GM12878 (cell line): ENCODE results near the gene CENPP. TPM values are rescaled to one million over a fixed set of nuclear protein-coding genes. Genes with fewer than 3 reads are reported as not detected.

Experiments used
- ATAC-seq: fragments of 200-7000 bp; cut with Tn5 transposase; 3 replicates; pipeline ENCODE4 v1.9.1; 2020; ENCODE audit warnings: mild to moderate bottlenecking, moderate library complexity
- BruUV-seq: library from RNA; stranded (reverse); fragments of 400-500 nt; replicated peaks from 2 replicates; lab custom pipeline; 2021; lab: Mats Ljungman, UMichigan
- CTCF ChIA-PET: fragments of 300-600 bp; sonication (Branson Sonifier 250); formaldehyde crosslinking; extraction: SDS; loops from one replicate; lab custom pipeline; 2021; ENCODE audit warnings: inconsistent platforms; lab: Yijun Ruan, JAX
- POLR2A ChIA-PET: fragments of 350-600 bp; formaldehyde crosslinking; extraction: SDS; loops from one replicate; lab custom pipeline; 2021; ENCODE audit warnings: inconsistent platforms; lab: Charles Lee
- RAD21 ChIA-PET: fragments of 300-600 bp; sonication (Branson Sonifier 250); formaldehyde crosslinking; loops from one replicate; lab custom pipeline; 2023; ENCODE audit warnings: antibody characterized with exemption; ENCODE audit not compliant: unreplicated experiment; lab: Charles Lee
- SMC1A ChIA-PET: fragments of 300-600 bp; sonication (Branson Sonifier 250); formaldehyde crosslinking; loops from one replicate; lab custom pipeline; 2023; ENCODE audit not compliant: unreplicated experiment, uncharacterized antibody; lab: Charles Lee
- DNase-seq: peaks from one replicate; pipeline ENCODE4 v3.0.0-alpha.2; 2011; ENCODE audit warnings: low read depth, low spot score
- FAIRE-seq: peaks from 3 replicates; lab custom pipeline; 2011; peaks lifted over from hg19 to GRCh38; lab: Jason Lieb, UNC
- H2AFZ ChIP-seq: 2 replicates; pipeline ENCODE4 v1.6.0; 2011; ENCODE audit warnings: low read depth, low read length, control low read depth; ENCODE audit not compliant: control insufficient read depth
- H3K27ac ChIP-seq: 2 replicates; pipeline ENCODE4 v1.5.1; 2011; ENCODE audit warnings: control low read depth; ENCODE audit not compliant: control insufficient read depth, insufficient read depth
- H3K27me3 ChIP-seq, 2 experiments: replicated peaks in 1 of 2; 2 replicates each; pipeline versions ENCODE4 v1.6.0 to v1.6.1; 2011; ENCODE audit warnings: low read length in 1 of 2; ENCODE audit not compliant: control insufficient read depth in 2 of 2, insufficient read depth in 2 of 2
- H3K36me3 ChIP-seq, 2 experiments: 2 replicates each; pipeline ENCODE4 v1.5.1; 2011; ENCODE audit warnings: low read length in 1 of 2; ENCODE audit not compliant: control insufficient read depth in 2 of 2, insufficient read depth in 2 of 2
- H3K4me1 ChIP-seq: 2 replicates; pipeline ENCODE4 v1.6.1; 2011; ENCODE audit warnings: mild to moderate bottlenecking, low read length, moderate library complexity, mixed read lengths; ENCODE audit not compliant: control insufficient read depth, insufficient read depth
- H3K4me2 ChIP-seq: 2 replicates; pipeline ENCODE4 v1.6.0; 2011; ENCODE audit warnings: control low read depth; ENCODE audit not compliant: control insufficient read depth, insufficient read depth
- H3K4me3 ChIP-seq: fragments of 200-600 bp; sonication (generic); 2 replicates; pipeline ENCODE4 v1.5.1; 2016
- H3K79me2 ChIP-seq: 2 replicates; pipeline ENCODE4 v1.6.0; 2011; ENCODE audit warnings: low read length; ENCODE audit not compliant: control insufficient read depth, insufficient read depth
- H3K9ac ChIP-seq: 2 replicates; pipeline ENCODE4 v1.8.0; 2011; ENCODE audit warnings: low read length, control low read depth, mixed read lengths; ENCODE audit not compliant: control insufficient read depth, insufficient read depth
- H3K9me3 ChIP-seq: replicated peaks from 3 replicates; pipeline ENCODE4 v1.5.1; 2011; ENCODE audit warnings: mild to moderate bottlenecking, low read length; ENCODE audit not compliant: control insufficient read depth, insufficient read depth
- H4K20me1 ChIP-seq: 2 replicates; pipeline ENCODE4 v1.6.0; 2011; ENCODE audit not compliant: control insufficient read depth, insufficient read depth
- HDAC2 ChIP-seq: fragments of 200-600 bp; sonication (generic); IDR thresholded peaks from 2 replicates; pipeline ENCODE4 v1.6.1; 2017
- MTA3 ChIP-seq: IDR thresholded peaks from 2 replicates; pipeline ENCODE4 v1.6.1; 2012; ENCODE audit warnings: low read length, inconsistent platforms, borderline replicate concordance
- MYB ChIP-seq: fragments of 150-350 bp; IDR thresholded peaks from 2 replicates; pipeline ENCODE4 v1.6.1; 2014; ENCODE audit warnings: mild to moderate bottlenecking, low read depth, low read length, borderline replicate concordance
- SRF ChIP-seq, 2 experiments: IDR thresholded peaks; 2 replicates each; pipeline ENCODE4 v1.6.1; 2011; ENCODE audit warnings: low read depth in 2 of 2, low read length in 2 of 2, mild to moderate bottlenecking in 1 of 2, moderate library complexity in 1 of 2
- ZNF622 ChIP-seq: fragments of 450-650 bp; IDR thresholded peaks from 2 replicates; pipeline ENCODE4 v1.6.1; 2017; ENCODE audit warnings: mild to moderate bottlenecking, inconsistent platforms
- WGBS: methylation state at CpG from one replicate; pipeline ENCODE4 v1.1.6; 2016; ENCODE audit warnings: low lambda C conversion rate; ENCODE audit not compliant: insufficient replicate concordance, insufficient coverage; ENCODE audit errors: missing lambda C conversion rate; 5-methylcytosine and 5-hydroxymethylcytosine counted together
- in situ Hi-C: fragments of 300-500 bp; cut with MboI; formaldehyde crosslinking; loops from 9 replicates; pipeline ENCODE4 v1.14.3; 2018; ENCODE audit warnings: mixed read lengths
- intact Hi-C: fragments of 100-400 bp; cut with micrococcal nuclease; formaldehyde crosslinking; loops from one replicate; pipeline ENCODE4 v1.14.2; 2022; ENCODE audit not compliant: unreplicated experiment
- polyA plus RNA-seq, 11 experiments: library from polyadenylated mRNA; depleted of rRNA in 4 of 11; unstranded in 6 of 11; stranded (reverse) in 5 of 11; fragments of >200 nt; fragmentation: Nextera tagmentation in 4 of 11; fragmentation: Illumina TruSeq in 1 of 11; extraction: Ambion mirVana in 4 of 11; extraction: Trizol in 1 of 11; gene quantifications; 1 replicate in 1 of 11; 2 replicates in 10 of 11; pipeline versions ENCODE4 v1.2.1 to v1.2.3, GENCODE V29; 2011 to 2016; ENCODE audit warnings: inconsistent platforms in 2 of 11, missing spikeins in 2 of 11, low read depth in 1 of 11
- total RNA-seq, 4 experiments: library from RNA; depleted of rRNA in 3 of 4; stranded (reverse); fragments of >200 nt in 3 of 4; fragmentation: Illumina TruSeq in 1 of 4; extraction: Trizol in 1 of 4; gene quantifications; 2 replicates each; pipeline versions ENCODE4 v1.2.1 to v1.2.3, GENCODE V29; 2013 to 2021
- TF ChIP-seq, protein P1 (sequence below): IDR thresholded peaks from 2 replicates; pipeline ENCODE4 v1.6.1; 2012; ENCODE audit warnings: improper control_type of control experiment, low read depth, low read length; ENCODE audit not compliant: insufficient replicate concordance
- TF ChIP-seq, protein P2 (sequence below): fragments of 450-650 bp; conservative IDR thresholded peaks from 2 replicates; pipeline ENCODE4 v1.6.1; 2017; ENCODE audit warnings: mild to moderate bottlenecking, moderate library complexity
- TF ChIP-seq, protein P3 (sequence below): fragments of 150-350 bp; IDR thresholded peaks from 2 replicates; pipeline ENCODE4 v1.6.1; 2014; ENCODE audit warnings: mild to moderate bottlenecking, low read depth, low read length

Gene CENPP
- total and polyA plus RNA-seq, 10 of the 15 experiments (the other 5 are each of a cell fraction or from before 2014, with no cell fraction given): 9.4 to 31.4 (median 19.8) TPM

DNA sequence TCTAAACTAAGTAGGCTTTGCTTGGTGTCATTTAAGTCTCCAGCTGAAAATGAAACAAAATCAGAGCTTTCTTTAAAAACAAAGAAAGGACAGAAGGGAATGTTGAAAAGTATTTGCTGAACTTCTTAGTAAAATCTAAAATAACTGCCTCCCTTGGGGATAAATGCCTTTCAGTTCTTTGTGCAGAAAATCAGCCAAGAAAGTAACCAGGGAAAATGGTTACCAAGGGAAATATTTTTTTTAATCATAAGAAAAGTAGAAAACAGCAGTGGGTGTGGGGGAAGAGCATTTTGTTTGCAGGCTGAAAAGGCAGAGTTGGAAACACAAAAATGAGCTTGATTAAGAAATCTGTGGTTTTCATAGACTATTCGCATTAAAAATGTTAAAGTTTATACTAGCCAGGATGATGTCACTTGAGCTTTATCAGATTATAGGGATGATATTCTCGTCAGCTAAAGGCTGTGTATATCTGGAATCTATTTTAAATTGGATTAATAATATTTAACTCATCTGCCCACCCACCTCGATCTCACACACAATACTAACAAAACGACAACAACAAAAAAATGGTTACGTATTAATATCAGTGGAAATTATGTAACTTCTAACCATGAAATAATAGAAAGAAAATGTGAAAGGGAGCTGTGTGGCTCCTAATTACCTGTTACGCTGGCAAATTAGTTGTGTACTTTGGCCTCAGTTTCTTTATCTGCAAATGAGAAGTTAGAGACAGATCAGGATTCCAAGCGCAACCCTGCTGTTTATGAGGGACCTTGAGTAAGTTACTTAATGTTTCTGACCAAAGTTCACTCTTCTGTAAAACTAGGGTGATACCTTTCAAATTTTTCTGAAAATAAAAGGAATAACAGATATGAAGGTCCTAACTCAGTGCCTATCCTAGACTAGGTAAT, 210.4 kb downstream of the CENPP start, which contains the start of gene ECM2:
ECM2 (minus strand) TSS at position 51 of the 911 bp plus-strand sequence. CDS start 13,124 bp downstream, outside the sequence.
- peaks cover 6% of the 10 kb centered on the region for H3K4me1 ChIP-seq
- DNase-seq: no peak
- H3K79me2 ChIP-seq: no peaks in the 10 kb centered on the region
- intact Hi-C loops: no loop called here
- ChIA-PET POLR2A (no interaction called here), SMC1A (interaction anchor here (0.9 to 1.5 kb wide), 4 partner anchors 49 to 111 kb away, joined by 3 to 4 read pairs (median 3); no protein-coding TSS in a partner anchor), RAD21 (no interaction called here), CTCF (interaction anchor here (1.4 kb wide), 1 partner anchor 401 kb away, joined by 3 read pairs; no protein-coding TSS in a partner anchor)
- peak within 1 kb of the TSS; percentile 29; the same call in 1 of the 2 replicates for H3K4me3 ChIP-seq
- TF ChIP-seq, protein P1, sequence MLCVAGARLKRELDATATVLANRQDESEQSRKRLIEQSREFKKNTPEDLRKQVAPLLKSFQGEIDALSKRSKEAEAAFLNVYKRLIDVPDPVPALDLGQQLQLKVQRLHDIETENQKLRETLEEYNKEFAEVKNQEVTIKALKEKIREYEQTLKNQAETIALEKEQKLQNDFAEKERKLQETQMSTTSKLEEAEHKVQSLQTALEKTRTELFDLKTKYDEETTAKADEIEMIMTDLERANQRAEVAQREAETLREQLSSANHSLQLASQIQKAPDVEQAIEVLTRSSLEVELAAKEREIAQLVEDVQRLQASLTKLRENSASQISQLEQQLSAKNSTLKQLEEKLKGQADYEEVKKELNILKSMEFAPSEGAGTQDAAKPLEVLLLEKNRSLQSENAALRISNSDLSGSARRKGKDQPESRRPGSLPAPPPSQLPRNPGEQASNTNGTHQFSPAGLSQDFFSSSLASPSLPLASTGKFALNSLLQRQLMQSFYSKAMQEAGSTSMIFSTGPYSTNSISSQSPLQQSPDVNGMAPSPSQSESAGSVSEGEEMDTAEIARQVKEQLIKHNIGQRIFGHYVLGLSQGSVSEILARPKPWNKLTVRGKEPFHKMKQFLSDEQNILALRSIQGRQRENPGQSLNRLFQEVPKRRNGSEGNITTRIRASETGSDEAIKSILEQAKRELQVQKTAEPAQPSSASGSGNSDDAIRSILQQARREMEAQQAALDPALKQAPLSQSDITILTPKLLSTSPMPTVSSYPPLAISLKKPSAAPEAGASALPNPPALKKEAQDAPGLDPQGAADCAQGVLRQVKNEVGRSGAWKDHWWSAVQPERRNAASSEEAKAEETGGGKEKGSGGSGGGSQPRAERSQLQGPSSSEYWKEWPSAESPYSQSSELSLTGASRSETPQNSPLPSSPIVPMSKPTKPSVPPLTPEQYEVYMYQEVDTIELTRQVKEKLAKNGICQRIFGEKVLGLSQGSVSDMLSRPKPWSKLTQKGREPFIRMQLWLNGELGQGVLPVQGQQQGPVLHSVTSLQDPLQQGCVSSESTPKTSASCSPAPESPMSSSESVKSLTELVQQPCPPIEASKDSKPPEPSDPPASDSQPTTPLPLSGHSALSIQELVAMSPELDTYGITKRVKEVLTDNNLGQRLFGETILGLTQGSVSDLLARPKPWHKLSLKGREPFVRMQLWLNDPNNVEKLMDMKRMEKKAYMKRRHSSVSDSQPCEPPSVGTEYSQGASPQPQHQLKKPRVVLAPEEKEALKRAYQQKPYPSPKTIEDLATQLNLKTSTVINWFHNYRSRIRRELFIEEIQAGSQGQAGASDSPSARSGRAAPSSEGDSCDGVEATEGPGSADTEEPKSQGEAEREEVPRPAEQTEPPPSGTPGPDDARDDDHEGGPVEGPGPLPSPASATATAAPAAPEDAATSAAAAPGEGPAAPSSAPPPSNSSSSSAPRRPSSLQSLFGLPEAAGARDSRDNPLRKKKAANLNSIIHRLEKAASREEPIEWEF: no peak
- TF ChIP-seq MYB: no peak
- TF ChIP-seq SRF (IDR thresholded peaks at IDR 0.05; ENCODE audit: low read depth in 2 of 2, low read length in 2 of 2): no peak
- TF ChIP-seq, protein P2, sequence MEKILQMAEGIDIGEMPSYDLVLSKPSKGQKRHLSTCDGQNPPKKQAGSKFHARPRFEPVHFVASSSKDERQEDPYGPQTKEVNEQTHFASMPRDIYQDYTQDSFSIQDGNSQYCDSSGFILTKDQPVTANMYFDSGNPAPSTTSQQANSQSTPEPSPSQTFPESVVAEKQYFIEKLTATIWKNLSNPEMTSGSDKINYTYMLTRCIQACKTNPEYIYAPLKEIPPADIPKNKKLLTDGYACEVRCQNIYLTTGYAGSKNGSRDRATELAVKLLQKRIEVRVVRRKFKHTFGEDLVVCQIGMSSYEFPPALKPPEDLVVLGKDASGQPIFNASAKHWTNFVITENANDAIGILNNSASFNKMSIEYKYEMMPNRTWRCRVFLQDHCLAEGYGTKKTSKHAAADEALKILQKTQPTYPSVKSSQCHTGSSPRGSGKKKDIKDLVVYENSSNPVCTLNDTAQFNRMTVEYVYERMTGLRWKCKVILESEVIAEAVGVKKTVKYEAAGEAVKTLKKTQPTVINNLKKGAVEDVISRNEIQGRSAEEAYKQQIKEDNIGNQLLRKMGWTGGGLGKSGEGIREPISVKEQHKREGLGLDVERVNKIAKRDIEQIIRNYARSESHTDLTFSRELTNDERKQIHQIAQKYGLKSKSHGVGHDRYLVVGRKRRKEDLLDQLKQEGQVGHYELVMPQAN: no peak
- TF ChIP-seq HDAC2: no peak
- TF ChIP-seq MTA3: no peak
- no peak for TF ChIP-seq ZNF622
- TF ChIP-seq, protein P3, sequence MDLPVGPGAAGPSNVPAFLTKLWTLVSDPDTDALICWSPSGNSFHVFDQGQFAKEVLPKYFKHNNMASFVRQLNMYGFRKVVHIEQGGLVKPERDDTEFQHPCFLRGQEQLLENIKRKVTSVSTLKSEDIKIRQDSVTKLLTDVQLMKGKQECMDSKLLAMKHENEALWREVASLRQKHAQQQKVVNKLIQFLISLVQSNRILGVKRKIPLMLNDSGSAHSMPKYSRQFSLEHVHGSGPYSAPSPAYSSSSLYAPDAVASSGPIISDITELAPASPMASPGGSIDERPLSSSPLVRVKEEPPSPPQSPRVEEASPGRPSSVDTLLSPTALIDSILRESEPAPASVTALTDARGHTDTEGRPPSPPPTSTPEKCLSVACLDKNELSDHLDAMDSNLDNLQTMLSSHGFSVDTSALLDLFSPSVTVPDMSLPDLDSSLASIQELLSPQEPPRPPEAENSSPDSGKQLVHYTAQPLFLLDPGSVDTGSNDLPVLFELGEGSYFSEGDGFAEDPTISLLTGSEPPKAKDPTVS: no peak
- H3K9ac ChIP-seq: peak within 1 kb of the TSS; percentile 36; the same call in 1 of the 2 replicates
- peak within 1 kb of the TSS; percentile 77 for H3K4me2 ChIP-seq
- no TSS peak for BruUV-seq
- no peak for FAIRE-seq
- no peaks in the 10 kb centered on the region for H3K9me3 ChIP-seq
- no peaks in the 10 kb centered on the region for H3K36me3 ChIP-seq
- peak within 1 kb of the TSS; percentile 53; the same call in 1 of the 2 replicates for H3K27ac ChIP-seq
- ATAC-seq: no peak
- no peaks in the 10 kb centered on the region for H4K20me1 ChIP-seq
- 98% methylated on average over 7 of the region's 7 CpGs for WGBS
- in situ Hi-C loops: no loop called here
- H2AFZ ChIP-seq: peak within 1 kb of the TSS; percentile 69
- no peaks in the 10 kb centered on the region for H3K27me3 ChIP-seq
